Upper lobe of left lung (tissue), 6 donors: ENCODE data around the gene F7. TPM values are rescaled to one million over a fixed set of nuclear protein-coding genes. Genes with fewer than 3 reads are reported as not detected.
"Not testable (repeated sequence)": the region's sequence is repeated elsewhere in the genome, so short reads cannot be mapped to it uniquely, and the experiment has no call there.

Source experiments
- ATAC-seq, 2 donors: fragments of 200-7000 bp; cut with Tn5 transposase; one replicate each; pipeline ENCODE4 v1.9.1; 2022; ENCODE audit warnings: mild to moderate bottlenecking in 2 of 2, moderate library complexity in 2 of 2; ENCODE audit not compliant: low FRiP score in 2 of 2
- DNase-seq, 2 donors: peaks; one replicate each; pipeline ENCODE4 v3.0.0-alpha.2; 2019 to 2020
- H3K27ac ChIP-seq, 4 donors: fragments of 200-600 bp; sonication (generic); one replicate each; pipeline ENCODE4 v1.5.1; 2016 to 2019
- H3K27me3 ChIP-seq, 4 donors: fragments of 200-600 bp; sonication (generic); one replicate each; pipeline ENCODE4 v1.5.1; 2017 to 2019
- H3K36me3 ChIP-seq, 4 donors: fragments of 200-600 bp; sonication (generic); one replicate each; pipeline ENCODE4 v1.5.1; 2016 to 2019
- H3K4me1 ChIP-seq, 4 donors: fragments of 200-600 bp; sonication (generic); one replicate each; pipeline ENCODE4 v1.5.1; 2018 to 2019
- H3K4me3 ChIP-seq, 4 donors: fragments of 200-600 bp; sonication (generic); one replicate each; pipeline ENCODE4 v1.5.1; 2017 to 2019; ENCODE audit warnings: mild to moderate bottlenecking in 2 of 4, moderate library complexity in 1 of 4
- H3K9me3 ChIP-seq, 4 donors: fragments of 200-600 bp; sonication (generic); one replicate each; pipeline ENCODE4 v1.5.1; 2018 to 2019
- CTCF ChIP-seq, 6 experiments: fragments of 450-650 bp in 4 of 6; fragments of 200-600 bp in 2 of 6; sonication (generic) in 2 of 6; IDR thresholded peaks; one replicate each; pipeline ENCODE4 v1.5.1; 2016 to 2019; ENCODE audit warnings: antibody characterized with exemption in 6 of 6
- EP300 ChIP-seq, 4 donors: sonication (generic); formaldehyde crosslinking; IDR thresholded peaks; one replicate each; pipeline ENCODE4 v1.5.1; 2017; ENCODE audit warnings: antibody characterized with exemption in 4 of 4, control low read depth in 2 of 4
- POLR2A ChIP-seq, 4 donors: fragments of 450-650 bp; IDR thresholded peaks; one replicate each; pipeline ENCODE4 v1.5.1; 2016 to 2017; ENCODE audit warnings: antibody characterized with exemption in 4 of 4, mild to moderate bottlenecking in 2 of 4
- POLR2AphosphoS5 ChIP-seq, 2 donors: sonication (generic); formaldehyde crosslinking; IDR thresholded peaks; one replicate each; pipeline ENCODE4 v1.5.1; 2017; ENCODE audit warnings: antibody characterized with exemption in 2 of 2
- WGBS, 2 donors: methylation state at CpG; one replicate each; pipeline ENCODE4 v1.1.5; 2017 to 2018; 5-methylcytosine and 5-hydroxymethylcytosine counted together
- total RNA-seq, 6 donors: library from RNA; depleted of rRNA in 4 of 6; stranded (reverse); fragments of >200 nt in 4 of 6; gene quantifications; one replicate each; pipeline versions ENCODE4 v1.1.0 to v1.2.1, GENCODE V29; 2016 to 2021
- donor health status: DM: no; HTN: no; CAD: no; lungs with moderate emphysema.
- donor health status: DM: no; HTN: yes; CAD: no; lungs with severe emphysema.

The F7 gene
- total RNA-seq, 6 donors from 2014 or later, result 0.20 TPM; not detected in 5

DNA sequence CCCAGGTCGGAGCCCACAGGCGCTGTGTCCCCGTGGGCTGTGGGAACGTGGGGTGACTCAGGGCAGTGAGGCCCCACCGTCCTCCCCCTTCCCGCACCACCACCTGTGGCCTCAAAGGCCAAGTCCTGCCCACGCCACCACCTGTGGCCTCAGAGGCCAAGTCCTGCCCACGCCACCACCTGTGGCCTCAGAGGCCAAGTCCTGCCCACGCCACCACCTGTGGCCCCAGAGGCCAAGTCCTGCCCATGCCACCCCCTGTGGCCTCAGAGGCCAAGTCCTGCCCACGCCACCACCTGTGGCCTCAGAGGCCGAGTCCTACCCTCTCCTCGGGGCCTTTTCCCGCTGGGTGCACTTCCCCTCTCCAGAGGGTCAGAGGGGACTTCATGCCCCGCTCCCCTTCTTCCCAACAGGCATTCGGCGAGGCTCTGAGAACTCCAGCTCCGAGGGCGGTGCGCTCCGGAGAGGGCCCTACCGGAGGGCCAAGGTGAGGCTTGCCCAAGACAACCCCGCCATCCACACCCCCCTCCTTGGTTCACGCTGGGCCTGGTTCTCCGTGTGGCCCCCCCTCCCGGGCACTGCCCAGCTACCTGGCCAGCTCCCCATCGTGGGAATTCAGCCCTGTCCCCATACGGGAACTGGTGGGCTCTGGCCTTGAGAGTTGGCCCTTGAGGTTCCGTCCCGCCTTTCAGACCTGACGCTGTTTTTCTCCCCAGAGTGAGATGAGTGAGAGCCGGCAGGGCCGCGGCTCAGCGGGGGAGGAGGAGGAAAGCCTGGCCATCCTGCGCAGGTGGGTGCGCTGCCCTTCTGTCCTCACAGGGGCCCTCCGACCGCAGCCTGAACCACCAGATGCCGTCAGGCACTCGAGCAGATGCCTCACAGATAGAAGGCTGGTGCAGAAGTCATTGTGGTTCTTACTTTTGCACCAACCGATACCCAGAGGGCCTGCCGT, 27.4 kb upstream of the F7 start:
- H3K27ac ChIP-seq, result no peak overlapping the region
- DNase-seq (peak in 1 of 2 donors; percentile 69), ATAC-seq (no peak)
- peaks cover 0 to 80% (median 21%) of the 10 kb centered on the region in 4 donors for H3K36me3 ChIP-seq
- TF ChIP-seq POLR2AphosphoS5 (IDR thresholded peaks at IDR 0.05), result no peak
- no peak for TF ChIP-seq POLR2A (IDR thresholded peaks at IDR 0.05)
- no peak for TF ChIP-seq EP300 (IDR thresholded peaks at IDR 0.05)
- no peak for TF ChIP-seq CTCF (IDR thresholded peaks at IDR 0.05)
- WGBS, 2 donors, result 95% methylated on average over 16 to 37 of the region's 42 CpGs
- no peaks in the 10 kb centered on the region for H3K9me3 ChIP-seq
- H3K4me3 ChIP-seq, result no peak overlapping the region
- H3K27me3 ChIP-seq, result no peaks in the 10 kb centered on the region
- peaks cover 0 to 3% (median under 1%) of the 10 kb centered on the region in 4 donors for H3K4me1 ChIP-seq

GRCh38 chr13:113078902-113079780, 26.4 kb upstream of the F7 start:
- Histone ChIP-seq H3K27ac (no peak overlapping the region), H3K4me3 (no peak overlapping the region), H3K36me3 (peaks cover 0 to 83% (median 23%) of the 10 kb centered on the region in 4 donors), H3K27me3 (no peaks in the 10 kb centered on the region), H3K4me1 (peaks cover 0 to 8% (median 6%) of the 10 kb centered on the region in 4 donors), H3K9me3 (no peaks in the 10 kb centered on the region)
- DNase-seq (no peak), ATAC-seq (no peak)
- TF ChIP-seq EP300 (IDR thresholded peaks at IDR 0.05) (no peak), POLR2A (IDR thresholded peaks at IDR 0.05) (no peak), CTCF (IDR thresholded peaks at IDR 0.05) (no peak), POLR2AphosphoS5 (IDR thresholded peaks at IDR 0.05) (no peak)
- WGBS, 2 donors, result 68 to 74% methylated on average over 16 to 27 of the region's 27 CpGs

- WGBS, 2 donors, result 69 to 72% methylated on average over 9 of the region's 9 CpGs
- not testable (repeated sequence) for H3K4me3 ChIP-seq, H3K9me3 ChIP-seq
These were observed 25.9 kb upstream of the F7 start for GRCh38 chr13:113079781-113080080.

GRCh38 chr13:113080361-113080831, 25.2 kb upstream of the F7 start:
- Histone ChIP-seq H3K36me3 (peaks cover 0 to 82% (median 22%) of the 10 kb centered on the region in 4 donors), H3K4me3 (no peak overlapping the region), H3K27ac (no peak overlapping the region), H3K9me3 (no peaks in the 10 kb centered on the region), H3K4me1 (peaks cover 0 to 8% (median 6%) of the 10 kb centered on the region in 4 donors), H3K27me3 (no peaks in the 10 kb centered on the region)
- DNase-seq, result peak in 1 of 2 donors; percentile 66
- no peak for TF ChIP-seq CTCF (IDR thresholded peaks at IDR 0.05)
- no peak for TF ChIP-seq EP300 (IDR thresholded peaks at IDR 0.05)
- no peak for TF ChIP-seq POLR2A (IDR thresholded peaks at IDR 0.05)
- TF ChIP-seq POLR2AphosphoS5 (IDR thresholded peaks at IDR 0.05), result no peak
- ATAC-seq, result no peak
- WGBS, 2 donors, result 89 to 95% methylated on average over 4 to 18 of the region's 18 CpGs

More at GRCh38 chr13:113079781-113080080, 25.9 kb upstream of the F7 start:
- ATAC-seq, H3K4me1 ChIP-seq, DNase-seq, H3K27me3 ChIP-seq, H3K27ac ChIP-seq: not testable (repeated sequence)
- H3K36me3 ChIP-seq, result peaks cover 0 to 82% (median 21%) of the 10 kb centered on the region in 4 donors
